ENCODE measurements around the gene MAGEB17.

GRCh38 chrX:16207634-16208033, 40.4 kb downstream of the MAGEB17 start:
- no peak for TF ChIP-seq CTCF (IDR thresholded peaks at IDR 0.05; ENCODE audit: insufficient read depth, low read length)
- no peak for TF ChIP-seq POLR2AphosphoS5 (IDR thresholded peaks at IDR 0.05; ENCODE audit: low read depth)
- no peak for TF ChIP-seq REST (IDR thresholded peaks at IDR 0.05; ENCODE audit: insufficient replicate concordance, low read depth)
